Erythroblast (primary cell): ENCODE data around the gene BHLHE23.

ENCODE experiments used
- GATA1 ChIP-seq: IDR thresholded peaks from 2 replicates; pipeline ENCODE4 v1.6.1; 2011; ENCODE audit warnings: low read depth, mild to moderate bottlenecking, control low read depth, low read length, moderate library complexity
- POLR2A ChIP-seq: IDR thresholded peaks from 2 replicates; pipeline ENCODE4 v1.6.1; 2011; ENCODE audit warnings: mild to moderate bottlenecking, low read length

- TF ChIP-seq POLR2A (no peak), GATA1 (no peak)
Measured at GRCh38 chr20:63048516-63049190, 41.9 kb upstream of the BHLHE23 start.
